IPS-11a (cell line): Measurements from ENCODE around the gene PEX3.
A peak's percentile ranks its signal among the peaks of the same experiment; 100 is the strongest.

Experiments used
- H3K4me3 ChIP-seq: one replicate; pipeline ENCODE4 v1.5.1; 2013; ENCODE audit warnings: low read depth, low read length, control low read depth

Gene PEX3, protein sequence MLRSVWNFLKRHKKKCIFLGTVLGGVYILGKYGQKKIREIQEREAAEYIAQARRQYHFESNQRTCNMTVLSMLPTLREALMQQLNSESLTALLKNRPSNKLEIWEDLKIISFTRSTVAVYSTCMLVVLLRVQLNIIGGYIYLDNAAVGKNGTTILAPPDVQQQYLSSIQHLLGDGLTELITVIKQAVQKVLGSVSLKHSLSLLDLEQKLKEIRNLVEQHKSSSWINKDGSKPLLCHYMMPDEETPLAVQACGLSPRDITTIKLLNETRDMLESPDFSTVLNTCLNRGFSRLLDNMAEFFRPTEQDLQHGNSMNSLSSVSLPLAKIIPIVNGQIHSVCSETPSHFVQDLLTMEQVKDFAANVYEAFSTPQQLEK

DNA sequence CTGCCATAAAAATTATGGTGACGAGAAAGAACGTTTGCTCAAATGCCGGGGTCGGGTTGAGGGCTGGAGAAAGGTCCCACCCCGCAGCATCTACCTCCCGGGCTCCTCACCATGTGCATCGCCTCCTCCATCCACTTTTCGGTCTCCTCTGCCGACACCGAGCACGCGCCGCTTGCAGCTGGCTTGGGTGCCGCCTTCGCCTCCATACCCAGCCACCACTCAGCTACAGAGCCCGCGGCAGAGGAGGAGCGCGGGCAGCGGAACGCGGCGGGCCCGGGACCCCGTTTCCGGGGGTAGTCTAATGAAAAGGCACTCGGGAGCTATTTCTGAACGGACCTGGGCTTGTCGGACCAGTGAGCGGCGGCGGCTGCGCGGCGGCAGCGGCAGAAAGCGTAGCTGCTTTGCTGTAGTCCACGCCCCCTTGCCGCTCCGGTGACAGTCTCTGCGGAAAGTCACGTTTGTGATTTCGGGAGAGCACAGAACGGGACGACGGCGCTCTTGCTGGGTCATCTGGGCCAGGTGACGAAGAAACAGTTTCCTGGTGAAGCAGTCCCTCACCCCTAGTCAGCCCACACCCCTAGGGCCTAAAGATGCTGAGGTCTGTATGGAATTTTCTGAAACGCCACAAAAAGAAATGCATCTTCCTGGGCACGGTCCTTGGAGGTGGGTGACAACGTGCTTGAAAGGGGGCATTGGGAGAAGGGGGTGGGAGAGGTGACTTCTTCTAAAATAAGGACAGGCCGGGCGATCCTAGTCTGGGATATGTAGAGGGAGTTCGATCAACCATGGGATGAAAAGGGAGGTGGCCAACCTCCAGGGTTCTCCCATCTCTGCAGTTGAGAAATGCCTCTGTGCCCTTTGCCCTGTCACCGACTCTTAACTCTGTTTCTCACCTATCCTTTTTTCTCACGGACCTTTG lies at the start of gene PEX3, which contains the start of gene ADAT2:
PEX3 (plus strand) TSS at position 353 of the 919 bp plus-strand sequence; CDS start at position 591, 238 bp downstream.
ADAT2 (minus strand) TSS at position 243 of the 919 bp plus-strand sequence; CDS start at position 206, 37 bp downstream.
- peak within 1 kb of the TSS; percentile 90 for H3K4me3 ChIP-seq

DNA sequence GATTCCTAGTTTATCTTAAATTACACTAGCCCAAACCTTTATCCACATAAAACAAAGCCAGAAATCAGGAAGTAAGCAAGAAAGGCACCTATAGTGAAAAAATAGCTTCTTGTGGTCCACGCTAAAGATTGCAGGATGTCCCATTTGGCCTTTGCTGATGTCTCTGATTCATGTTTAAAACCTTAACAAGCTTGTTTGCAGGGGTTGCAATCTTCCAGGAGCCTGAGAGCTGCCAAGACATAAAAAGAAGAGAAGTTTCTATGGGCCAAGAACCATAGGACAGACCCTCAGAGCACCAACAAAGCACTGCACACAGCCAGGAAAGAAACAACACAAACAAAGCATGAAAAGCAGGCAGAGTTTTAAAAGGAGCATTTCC lies 49.5 kb upstream of the PEX3 start:
- no peak overlapping the region for H3K4me3 ChIP-seq

DNA sequence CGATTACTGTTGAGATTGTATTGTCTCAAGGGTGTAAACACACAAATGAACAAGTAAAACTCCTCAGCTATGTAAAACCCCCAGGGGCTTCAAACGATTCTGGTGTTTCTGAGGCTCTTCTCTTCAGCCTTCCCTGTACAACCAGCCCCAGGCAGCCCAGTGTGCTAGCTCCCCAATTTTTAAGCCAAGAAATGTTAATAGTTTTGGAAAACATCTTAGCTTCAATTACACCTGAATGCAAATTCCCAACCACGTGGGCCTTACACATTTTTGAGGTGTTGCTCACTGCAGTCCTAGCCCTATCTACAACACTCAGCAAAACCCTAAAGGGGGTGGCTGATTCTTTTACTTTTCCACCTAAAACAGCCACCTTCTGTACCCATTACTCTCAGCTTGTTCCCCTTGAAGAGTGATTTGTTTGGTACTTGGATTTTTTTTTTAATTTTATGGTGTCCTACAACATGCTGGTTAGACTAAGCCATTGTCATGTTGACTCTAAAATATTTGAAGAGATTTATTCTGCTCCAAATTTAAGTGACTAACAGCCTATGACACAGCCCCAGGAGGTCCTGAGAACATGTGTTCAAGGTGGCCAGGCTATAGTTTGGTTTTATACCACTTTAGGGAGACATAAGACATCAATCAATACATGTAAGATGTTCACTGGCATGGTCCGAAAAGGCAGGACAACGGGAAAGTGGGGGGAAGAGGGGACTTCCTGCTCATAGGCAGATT lies 48.8 kb upstream of the PEX3 start:
- H3K4me3 ChIP-seq = no peak overlapping the region

DNA sequence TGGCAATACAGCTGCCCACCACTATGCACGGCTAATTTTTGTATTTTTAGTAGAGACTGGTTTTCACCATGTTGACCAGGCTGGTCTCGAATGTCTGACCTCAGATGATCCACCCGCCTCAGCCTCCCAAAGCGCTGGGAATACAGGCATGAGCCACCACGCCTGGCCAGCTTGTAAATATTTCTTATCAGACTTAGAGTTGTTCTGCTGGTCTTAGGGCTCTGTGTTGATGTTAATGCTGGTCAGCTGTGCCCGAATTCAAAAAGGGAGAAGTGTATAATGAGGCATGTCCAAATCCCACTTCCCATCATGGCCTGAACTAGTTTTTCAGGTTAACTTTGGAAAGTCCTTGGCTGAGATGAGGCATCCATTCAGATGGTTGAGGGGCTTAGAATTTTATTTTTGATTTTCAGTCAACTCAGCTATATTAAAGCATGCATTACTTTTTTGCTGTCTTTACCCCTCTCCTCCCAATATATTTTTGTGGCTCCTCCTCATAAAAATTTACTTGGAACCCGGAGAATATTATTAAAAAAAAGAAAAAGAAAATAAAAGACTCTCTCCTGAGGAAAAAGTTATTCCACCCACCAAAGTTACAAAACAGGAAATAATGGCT lies 47.8 kb upstream of the PEX3 start:
- H3K4me3 ChIP-seq = no peak overlapping the region

DNA sequence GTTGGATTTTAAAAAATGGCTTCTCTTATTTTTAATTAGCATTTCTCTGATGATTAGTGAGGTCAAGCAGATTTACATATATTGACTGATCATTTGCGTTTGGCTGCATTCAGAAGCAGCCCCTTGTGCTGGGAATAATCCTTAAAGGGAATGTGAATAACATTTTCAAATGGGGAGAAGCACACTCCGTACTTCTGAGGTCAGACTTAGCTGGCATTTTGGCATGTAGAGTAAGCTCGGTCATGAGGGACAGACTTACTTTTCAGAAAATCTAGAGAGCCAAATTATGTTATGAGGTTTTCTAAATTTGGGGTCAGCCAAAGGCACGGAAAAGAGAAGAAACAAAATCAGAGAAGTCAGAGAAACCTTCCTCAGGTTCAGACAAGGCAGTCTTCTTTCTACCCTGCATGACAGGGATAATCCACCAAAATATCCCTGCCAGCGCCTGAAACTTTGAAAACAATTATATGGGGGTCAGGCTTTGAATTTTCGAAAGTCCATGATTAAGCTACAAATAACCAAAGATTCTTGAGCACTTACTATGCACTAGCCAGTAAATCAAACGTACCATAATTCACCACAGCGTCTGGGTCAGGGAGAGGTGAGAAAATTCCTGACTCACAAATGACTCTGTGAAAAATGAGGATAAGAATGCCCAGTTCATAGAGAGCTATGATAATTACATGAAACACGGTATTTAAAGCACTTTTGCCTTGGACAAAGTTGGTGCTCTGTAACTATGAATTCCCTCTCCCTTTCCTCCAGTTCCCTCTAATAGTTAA lies 45.0 kb upstream of the PEX3 start:
- H3K4me3 ChIP-seq = no peak overlapping the region

DNA sequence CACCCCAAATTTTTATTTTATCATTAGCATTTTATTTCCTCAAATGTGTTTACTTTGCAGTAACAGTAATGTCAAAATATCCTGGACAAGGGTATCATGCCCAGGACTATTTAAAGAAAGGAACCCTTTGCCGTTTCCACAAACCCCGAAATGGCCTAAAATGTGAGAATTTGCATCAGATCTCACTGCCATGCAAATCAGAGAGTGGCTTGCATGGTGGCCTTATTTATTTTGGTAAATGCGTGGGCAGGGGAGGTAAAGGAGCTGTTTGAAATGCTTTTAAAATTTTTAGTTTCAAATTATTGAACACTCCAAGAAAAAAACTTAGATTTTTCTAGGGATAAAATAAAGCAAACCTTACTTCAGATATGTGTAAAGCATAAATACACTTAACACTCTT lies 43.9 kb upstream of the PEX3 start:
- no peak overlapping the region for H3K4me3 ChIP-seq

DNA sequence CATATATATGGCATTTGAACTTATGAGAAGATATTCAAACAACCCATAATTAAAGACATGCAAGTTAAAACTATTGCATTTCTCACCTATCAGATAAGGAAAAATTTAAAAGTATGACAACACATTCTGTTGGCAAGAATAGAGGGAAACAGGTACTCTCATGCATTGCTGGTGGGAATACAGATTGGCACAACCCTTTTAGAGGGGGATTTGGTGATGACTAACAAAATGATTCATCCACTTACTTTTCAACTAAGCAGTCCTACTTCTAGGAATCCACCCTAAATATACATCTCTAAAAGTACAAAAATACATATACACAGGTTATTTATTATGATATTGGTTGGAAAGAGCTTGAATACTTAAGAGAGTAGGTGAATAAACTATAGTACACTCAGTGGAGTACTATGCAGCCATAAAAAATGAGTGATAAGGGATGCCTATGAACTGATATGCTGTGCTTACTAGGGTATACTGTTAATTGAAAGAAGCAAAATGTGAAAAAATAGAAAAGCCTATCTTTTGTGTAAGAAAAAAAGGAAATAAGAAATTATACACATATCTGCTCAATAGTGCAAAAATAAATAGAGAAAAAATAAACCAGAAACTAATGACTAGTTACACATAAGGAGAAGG lies 42.3 kb upstream of the PEX3 start:
- H3K4me3 ChIP-seq = no peak overlapping the region

DNA sequence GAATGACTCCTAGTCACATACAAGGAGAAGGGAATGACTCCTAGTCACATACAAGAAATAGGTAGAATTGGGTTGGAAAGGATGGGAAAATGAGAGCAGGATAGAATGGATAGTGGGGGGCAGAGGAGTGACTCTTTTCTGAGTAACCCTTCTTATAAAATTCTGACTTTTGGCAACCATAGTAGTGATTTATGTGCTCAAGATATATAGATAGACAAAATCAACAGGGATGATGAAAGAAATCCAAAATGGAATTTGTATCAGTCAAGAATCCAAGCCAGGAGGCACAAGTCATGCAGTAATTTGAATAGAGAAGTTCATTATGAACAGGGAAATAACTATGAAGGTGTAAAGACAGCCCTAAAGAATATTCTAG lies 41.8 kb upstream of the PEX3 start:
- H3K4me3 ChIP-seq = no peak overlapping the region

DNA sequence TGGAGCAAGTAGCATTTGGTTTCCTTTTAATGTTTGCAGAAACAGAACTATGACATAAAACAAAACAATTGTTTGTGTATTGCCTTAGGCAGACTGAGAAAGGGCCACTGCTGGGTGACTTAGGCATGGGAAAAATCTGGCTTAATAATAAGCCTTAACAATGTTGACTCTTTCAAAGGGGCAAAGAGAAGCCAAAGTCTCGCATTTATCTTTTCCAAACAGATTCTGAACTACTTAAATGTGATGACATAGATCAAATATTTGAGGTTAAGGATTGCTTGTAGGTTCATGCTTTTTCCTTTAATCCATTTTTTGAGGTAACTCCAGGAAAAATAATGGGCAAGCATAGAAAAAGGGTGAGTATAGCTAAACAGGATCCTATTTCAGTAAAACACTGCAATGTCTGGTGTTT lies 39.7 kb upstream of the PEX3 start:
- no peak overlapping the region for H3K4me3 ChIP-seq

DNA sequence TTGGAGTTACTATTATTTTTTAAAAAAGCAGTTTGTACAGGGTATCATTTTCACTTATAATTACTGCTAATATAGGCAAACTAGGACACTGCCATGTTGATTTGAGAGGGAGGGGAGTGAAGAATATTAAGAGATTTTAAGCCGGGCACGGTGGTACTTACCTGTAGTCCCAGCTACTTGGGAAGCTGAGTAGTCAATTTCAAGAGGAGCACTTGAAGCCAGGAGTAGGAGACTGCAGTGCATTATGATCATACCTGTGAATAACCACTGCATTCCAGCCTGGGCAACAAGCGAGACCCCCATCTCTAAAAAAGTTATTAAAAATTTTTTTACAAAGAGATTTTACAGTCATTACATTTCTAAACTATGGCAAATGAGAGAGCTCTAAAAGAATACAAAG lies 35.8 kb upstream of the PEX3 start:
- H3K4me3 ChIP-seq = no peak overlapping the region

DNA sequence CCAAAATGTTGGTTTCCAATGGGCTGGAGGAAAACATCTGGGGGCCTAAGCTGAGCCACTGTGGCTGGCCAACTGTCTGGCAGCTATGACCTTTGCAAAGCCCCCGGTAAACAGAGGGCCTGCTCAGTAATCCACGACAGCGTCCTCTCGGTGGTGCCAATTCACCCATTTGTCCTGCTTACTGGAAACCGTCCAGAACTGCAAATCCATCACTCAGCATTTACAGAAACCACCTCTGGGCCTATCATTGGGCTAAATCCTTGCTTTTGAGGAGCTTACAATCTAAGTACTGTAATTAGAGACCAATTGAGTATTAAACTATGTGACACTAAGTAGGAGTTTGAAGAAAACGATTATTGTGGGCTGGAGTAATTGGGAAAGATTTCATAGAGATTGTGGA lies 31.1 kb upstream of the PEX3 start:
- no peak overlapping the region for H3K4me3 ChIP-seq

DNA sequence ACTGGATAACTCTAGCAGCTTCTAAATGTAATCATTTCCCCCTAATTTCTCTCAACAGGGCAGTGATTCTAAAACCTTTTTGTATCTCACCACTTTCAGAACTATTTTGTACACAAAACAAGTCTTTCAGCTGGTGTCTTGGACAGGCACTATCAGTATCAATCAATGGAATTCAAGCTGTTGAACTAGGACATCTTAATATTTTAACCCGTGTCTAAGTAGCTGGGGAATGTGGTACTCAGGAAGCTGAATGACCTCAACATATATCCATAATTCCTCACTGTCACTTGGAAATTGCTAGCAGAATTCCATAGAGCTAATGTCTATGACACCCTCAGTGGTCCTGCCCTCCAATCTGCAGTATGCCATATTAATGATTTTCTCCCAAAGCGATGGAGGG lies 24.6 kb upstream of the PEX3 start:
- no peak overlapping the region for H3K4me3 ChIP-seq

DNA sequence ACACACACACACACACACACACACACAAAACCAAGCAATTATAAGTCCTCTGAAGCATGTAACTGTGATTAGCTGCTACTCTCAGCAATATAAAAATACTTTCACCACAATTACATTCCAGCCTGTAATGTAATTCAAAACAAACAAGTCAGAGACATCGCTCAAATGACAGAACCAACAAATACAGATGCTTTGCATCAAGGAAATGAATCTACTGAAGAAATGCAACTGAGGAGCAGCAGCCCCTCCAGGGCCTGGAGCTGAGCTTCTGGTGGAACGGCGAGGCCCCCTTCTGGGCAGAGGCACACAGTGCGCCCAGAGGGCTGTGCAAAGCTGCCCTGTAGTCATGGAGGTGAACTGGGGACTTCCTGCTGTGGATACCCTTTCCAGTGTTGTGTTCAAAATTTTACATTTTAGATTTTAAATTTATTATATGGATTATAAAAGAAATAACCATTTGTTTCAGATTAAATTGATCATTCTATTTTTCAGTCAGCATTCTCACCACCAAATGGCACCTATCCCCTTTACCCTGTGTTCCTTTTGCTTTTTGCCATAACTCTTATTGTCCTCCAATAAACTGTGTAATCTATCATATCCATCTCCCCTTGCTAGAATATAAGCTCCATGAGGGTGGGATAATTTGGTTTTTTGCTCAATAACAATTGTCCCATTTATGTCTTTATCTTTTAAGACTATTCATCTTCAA lies 23.3 kb upstream of the PEX3 start:
- no peak overlapping the region for H3K4me3 ChIP-seq

DNA sequence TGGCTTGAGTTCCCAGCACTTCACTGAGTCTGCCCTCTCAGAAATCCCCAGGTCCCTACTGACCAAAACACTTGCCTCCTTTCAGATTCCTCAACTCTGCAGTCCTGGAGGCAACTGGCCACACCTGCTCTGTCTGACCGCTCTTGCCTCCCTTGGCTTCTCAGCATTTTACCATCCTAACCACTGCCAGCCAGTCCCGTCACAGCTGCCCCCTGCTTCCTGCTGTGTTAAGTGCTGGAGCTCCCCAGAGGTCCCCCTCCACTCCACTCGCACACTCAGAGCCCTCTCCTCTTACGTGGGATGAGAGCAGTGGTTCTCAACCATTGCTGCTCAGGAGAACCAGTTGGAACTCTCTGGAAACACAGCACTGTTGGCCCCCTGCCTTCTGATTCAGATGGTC lies 20.6 kb upstream of the PEX3 start:
- no peak overlapping the region for H3K4me3 ChIP-seq

DNA sequence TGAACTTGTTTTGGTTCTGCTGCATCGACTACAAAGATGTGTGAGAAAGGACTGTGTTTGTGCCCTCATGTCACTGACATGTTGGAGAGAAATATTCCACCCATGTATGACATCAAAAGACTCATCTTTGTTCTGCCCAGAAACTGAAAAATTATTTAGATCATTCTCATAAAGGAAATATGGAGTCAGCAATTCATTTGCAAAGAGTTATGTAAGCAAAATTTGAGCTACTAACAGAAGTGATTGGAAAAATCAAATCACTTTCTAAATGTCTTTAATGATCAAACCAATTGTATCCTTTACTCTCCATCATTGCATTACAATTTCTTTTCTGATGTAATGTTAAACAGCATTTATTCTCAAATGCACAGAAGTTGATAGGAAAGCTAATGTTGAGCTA lies 19.4 kb upstream of the PEX3 start:
- no peak overlapping the region for H3K4me3 ChIP-seq

DNA sequence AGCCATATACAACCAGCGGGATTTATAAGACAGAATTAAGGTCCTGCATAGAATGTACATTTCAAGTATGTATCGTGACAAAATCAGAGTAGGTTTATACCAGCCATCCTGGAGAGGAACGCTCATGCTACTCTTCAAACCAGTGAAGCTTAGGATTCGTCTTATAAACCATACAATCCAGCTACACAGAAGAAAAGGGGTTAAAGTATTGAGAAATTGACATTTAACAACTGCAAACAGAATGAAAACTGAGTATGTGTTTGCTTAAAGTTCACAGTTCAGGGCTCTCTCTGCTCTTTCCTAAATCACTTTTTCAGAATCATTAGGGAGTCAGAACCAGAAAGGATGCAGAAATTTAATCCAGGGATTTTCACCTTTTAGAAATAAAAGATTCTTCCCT lies 18.0 kb upstream of the PEX3 start:
- no peak overlapping the region for H3K4me3 ChIP-seq

DNA sequence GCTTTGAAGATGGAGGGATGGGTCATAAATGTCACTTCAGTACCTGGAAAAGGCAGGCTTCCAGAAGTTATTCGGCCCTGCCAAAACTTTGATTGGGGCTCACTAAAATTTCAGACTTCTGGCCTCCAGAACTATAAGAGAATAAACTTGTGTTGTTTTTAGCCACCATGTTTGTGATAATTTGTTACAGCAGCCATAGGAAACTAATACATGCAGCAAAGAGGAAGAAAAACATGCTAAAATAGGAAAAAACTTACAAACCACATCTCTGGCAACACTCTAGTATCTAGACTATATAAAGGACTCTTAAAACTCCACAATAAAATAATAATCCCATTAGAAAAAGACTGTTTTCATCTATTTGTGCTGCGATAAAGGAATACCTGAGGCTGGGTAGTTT lies 9.6 kb upstream of the PEX3 start:
- H3K4me3 ChIP-seq = no peak overlapping the region

DNA sequence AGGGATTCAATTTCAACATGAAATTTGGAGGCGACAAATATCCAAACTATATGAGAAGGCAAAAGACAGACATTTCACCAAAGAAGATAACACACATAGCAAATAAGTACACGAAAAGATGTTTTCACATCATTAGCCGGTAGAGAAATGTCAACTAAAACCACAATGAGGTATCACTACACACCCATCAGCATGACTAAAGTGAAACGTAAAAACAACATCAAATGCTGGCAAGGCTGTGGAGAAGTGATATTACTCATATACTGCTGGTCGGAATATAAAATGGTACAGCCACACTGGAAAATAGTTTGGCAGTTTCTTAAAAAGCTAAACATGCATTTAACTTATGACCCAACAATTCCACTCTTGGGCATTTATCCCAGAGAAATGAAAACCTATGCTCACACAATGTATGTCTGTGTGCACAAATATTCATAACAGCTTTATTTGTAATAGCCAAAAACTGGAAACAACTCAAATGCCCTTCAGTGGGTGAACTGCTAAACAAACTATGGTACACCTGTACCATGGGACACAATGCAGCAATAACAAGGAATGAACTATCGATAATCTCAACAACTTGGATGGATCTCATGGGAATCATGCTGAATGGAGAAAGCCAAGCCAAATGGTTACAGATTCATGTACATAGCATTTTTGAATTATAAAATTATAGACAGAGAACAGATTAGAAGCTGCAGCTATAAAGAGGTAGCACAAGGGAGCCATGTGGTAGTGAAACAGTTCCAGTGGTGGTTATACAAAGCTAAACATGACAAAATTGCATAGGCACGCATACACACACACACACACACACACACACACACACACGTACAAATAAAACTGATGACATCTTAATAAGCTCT lies 8.7 kb upstream of the PEX3 start:
- H3K4me3 ChIP-seq = no peak overlapping the region
